Urothelium cell line (cell line): ENCODE results near the gene SCAPER.
"Not testable (repeated sequence)": the region's sequence is repeated elsewhere in the genome, so short reads cannot be mapped to it uniquely, and the experiment has no call there.

Source experiments
- DNase-seq: peaks from one replicate; pipeline ENCODE4 v3.0.0; 2011; ENCODE audit warnings: low spot score, mixed read lengths
- FAIRE-seq: peaks from 2 replicates; lab custom pipeline; 2011; peaks lifted over from hg19 to GRCh38; lab: Jason Lieb, UNC

The SCAPER gene

DNA sequence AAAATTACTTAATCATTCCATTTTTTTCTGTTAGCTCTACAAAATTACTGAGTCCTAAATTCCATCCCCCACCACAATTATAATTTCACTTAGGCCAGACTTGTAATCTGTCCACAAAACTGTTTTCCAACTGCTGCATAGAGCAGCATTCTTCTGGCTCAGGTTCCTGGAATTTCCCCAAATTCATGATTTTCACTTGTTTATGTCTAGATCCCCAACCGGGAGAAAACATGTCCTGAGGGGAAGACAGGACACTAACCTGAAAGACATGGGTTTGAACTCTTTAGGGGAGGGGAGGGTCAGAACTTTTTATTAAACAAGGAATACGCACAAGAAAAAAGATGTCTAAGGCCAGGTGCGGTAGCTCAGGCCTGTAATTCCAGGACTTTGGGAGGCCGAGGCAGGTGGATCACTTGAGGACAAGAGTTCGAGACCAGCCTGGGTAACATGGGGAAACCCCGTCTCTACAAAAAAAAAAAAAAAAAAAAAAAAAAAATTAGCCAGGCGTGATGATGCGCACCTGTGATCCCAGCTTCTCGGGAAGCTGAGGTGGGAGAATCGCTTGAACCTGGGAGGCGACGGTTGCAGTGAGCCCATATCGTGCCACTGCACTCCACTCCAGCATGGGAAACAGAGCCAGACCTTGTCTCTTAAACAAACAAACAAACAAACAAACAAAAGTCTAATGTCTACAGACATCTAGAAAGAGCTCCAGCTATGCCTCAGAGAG is 595.4 kb downstream of the SCAPER start:
- no peak for FAIRE-seq
- DNase-seq = no peak

DNA sequence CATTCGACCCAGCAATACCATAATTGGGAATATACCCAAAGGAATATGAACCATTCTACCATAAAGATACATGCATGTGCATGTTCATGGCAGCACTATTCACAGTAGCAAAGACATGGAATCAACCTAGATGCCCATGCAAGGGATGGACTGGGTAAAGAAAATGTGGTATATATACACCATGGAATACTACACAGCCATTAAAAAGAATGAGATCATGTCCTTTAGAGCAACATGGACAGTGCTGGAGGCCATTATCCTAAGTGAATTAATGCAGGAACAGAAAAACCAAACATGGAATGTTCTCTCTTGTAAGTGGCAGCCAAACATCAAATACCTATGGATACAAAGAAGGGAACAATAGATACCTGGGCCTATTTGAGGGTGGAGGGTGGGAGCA is 601.2 kb downstream of the SCAPER start:
- DNase-seq (no peak), FAIRE-seq (no peak)

DNA sequence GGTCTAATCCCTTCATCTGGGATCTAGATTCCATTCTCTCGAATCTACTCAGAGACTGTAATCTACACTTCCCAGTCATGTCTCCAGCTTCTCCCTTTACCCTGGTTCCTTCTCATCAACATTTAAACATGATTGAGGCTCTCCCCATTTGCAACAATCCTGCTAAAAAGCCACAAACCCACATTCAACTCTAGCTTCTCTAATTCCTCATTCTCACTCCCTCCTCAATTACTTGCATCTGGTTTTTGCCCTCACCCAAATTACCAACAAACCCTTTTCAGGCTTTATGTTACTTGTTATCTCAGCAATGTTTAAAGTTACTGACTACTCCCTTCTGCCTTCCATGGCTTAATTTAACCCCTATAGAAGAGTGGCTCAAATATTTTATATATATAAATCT is 605.4 kb downstream of the SCAPER start:
- FAIRE-seq (no peak), DNase-seq (no peak)

DNA sequence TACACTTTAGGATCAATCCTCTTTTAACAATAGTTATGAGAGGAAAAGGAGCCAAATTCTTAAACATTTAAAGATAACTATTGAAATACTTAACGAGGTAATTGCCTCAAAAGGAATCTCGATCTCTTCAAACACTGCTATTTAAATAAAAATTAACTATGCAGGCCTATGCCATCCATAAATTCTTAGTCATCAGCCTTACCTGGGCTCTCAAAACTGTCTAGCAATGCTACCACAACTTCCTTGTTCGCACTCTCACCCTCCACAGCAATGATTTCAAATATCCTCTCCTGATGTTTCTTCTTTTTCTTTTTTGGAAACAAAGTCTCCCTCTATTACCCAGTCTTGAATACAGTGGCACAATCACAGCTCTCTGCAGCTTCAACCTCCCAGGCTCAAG is 606.2 kb downstream of the SCAPER start:
- FAIRE-seq (no peak), DNase-seq (no peak)

DNA sequence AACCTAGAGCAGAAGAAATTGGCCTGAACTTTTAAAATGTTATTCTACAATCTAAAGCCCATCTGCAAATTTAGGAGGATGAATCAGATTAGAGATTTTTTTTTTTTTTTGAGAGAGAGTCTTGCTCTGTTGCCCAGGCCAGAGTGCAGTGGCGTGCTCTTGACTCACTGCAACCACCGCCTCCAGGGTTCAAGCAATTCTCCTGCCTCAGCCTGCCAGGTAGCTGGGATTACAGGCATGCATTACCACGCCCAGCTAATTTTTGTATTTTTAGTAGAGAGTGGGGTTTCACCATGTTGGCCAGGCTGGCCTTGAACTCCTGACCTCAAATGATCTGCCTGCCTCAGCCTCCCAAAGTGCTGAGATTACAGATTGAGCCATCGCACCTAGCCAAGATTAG is 607.2 kb downstream of the SCAPER start:
- FAIRE-seq, DNase-seq: not testable (repeated sequence)
